ENCODE data around the gene CHGA. TPM values are rescaled to one million over a fixed set of nuclear protein-coding genes. Genes with fewer than 3 reads are reported as not detected.

Gene CHGA
- total RNA-seq, 1 donor from 2014 or later = under 0.01 TPM

Other genes with a start within 250 kb of the CHGA start
- 59.4 and 76.6 TPM in 2 replicates for gene LGMN, start 174.5 kb upstream of the CHGA start, total RNA-seq
- 35.1 and 36.7 TPM in 2 replicates for gene GOLGA5, start 128.8 kb upstream of the CHGA start, total RNA-seq
- gene ITPK1, start 192.8 kb downstream of the CHGA start, total RNA-seq = 24.0 and 41.3 TPM in 2 replicates

Data from dermis blood vessel endothelial cell (primary cell).